GM18517 (cell line): ENCODE measurements around the gene RPS19BP1.
"Not testable (repeated sequence)": the region's sequence is repeated elsewhere in the genome, so short reads cannot be mapped to it uniquely, and the experiment has no call there.

Experiments used
- ATAC-seq: cut with Tn5 transposase; IDR thresholded peaks from one replicate; pipeline ENCODE4 v1.9.1; 2021; ENCODE audit warnings: mild to moderate bottlenecking, moderate library complexity; ENCODE audit not compliant: unreplicated experiment

Gene RPS19BP1

DNA sequence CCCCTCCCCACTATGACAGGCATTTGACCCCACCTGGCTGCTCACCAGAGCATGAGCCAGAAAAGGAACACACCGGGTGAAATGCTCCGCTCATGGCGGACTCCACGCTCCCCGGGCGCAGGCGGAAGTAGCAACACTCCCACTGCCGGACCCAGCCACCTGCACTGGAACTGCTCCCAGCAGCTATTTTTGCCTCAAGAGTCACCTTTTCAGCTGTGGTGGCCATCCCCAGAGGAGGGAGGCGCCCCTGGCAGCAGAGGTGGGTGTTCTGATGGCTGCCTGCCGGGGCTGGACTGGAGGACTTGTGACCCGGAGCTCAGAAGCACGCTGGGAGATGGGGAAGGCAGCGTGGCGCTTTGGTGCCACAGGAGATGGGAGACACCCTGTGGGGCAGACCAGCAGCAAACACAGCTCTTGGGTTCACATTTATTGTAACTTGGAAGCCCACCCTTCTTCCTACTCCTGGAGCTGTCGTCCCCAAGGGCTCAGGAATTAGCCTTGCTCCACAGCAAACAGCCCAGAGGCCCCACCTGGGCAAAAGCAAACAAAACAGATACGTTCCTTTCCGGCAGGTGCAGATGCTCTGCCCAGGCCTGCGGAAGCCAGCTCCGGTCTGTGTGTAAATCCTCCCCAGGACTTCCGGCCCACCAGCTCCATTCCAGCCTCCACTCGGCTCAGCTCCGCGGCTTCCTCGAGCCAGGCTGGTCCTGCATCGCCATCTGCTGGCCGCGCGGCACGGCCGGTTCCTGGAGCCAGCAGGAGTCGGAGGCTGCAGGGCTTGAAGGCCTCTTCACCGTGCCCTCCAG, 3.7 kb downstream of the RPS19BP1 start:
- no peak for ATAC-seq

DNA sequence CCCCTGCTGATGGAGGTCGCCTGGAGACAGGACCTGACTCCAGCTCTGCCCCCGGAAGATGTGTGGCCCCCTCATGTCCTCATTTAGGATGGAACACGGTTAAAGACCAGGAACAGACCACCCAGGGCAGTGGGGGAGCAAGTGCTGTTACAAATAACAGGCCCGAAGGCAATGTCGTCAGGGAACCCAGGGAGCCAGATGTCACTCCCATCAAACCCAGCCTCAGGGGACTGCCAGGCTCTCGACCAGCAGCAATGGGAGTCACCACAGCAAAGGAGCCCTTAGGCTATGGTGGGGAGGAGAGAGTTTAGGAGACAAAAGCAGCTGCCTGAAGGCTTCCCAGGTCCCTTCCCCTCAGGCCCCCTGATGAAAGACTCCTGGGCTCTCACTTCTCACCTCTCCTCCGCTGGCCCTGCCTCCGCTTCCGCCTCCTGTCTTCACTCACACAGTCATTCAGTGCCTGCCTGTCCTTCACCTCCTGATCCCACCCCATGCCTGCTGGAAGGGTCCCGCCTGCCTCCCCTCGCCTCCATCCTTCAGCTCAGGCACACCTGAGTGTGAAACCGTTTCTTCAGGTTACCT, 4.4 kb downstream of the RPS19BP1 start:
- ATAC-seq, result no peak

DNA sequence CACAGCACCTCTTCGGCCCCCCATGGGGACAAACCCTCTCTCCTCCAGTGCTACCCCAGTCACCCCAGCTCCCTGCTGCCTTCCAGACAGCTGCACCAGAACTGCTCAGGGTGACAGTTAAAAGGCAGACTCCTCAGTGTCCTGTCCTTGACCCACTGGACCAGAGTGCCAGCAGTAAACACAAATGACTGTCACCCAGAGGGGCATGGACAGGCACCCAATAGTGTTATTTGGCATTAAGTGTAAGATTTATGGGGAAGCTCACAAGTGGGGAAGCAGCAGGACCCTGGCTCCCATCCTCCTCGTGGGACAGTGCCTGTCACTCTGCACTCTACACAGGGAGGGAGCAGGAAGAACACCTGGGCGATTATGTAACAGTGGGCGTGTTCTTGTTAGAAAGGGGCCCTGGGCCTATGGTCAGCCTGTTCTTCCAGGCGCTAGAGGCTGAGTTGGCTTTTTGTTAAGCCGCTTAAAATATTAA, 5.0 kb downstream of the RPS19BP1 start:
- no peak for ATAC-seq

DNA sequence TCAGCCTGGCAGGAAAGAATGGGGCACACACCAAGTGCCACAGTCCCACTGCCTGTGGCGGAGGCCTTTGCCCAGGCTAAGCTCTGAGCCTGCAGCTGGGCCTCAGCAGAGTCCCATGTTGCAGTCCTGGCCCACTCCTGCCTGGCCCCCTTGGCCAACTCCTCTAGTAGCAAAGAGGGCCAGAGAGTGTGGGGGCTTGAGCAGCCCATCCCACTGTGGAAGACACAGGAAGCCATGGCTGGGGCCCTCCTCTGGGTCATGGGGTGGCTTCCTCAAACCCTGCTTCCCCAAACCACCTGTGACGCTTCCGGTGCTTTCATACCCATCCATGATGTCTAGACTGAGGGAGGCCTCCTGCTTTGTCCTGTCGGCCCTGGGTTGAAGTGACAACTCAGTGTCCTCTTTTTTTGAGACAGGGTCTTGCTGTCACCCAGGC, 5.8 kb downstream of the RPS19BP1 start:
- no peak for ATAC-seq

DNA sequence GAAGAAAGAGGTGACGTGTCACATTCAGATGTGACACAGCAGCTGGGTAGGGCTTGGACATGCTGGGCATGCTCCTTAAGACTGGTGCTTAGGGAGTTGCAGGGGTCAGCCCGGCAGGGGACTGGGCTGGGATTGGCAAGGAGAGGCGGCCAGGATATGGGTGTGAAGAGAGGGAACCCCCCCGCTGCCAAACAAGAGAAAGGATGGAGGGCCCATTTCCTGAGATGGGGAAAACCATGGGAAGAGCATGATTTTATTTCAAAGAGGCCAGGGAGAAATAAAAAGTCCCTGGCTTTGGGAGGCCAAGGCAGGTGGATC, 6.9 kb downstream of the RPS19BP1 start:
- ATAC-seq, result no peak

DNA sequence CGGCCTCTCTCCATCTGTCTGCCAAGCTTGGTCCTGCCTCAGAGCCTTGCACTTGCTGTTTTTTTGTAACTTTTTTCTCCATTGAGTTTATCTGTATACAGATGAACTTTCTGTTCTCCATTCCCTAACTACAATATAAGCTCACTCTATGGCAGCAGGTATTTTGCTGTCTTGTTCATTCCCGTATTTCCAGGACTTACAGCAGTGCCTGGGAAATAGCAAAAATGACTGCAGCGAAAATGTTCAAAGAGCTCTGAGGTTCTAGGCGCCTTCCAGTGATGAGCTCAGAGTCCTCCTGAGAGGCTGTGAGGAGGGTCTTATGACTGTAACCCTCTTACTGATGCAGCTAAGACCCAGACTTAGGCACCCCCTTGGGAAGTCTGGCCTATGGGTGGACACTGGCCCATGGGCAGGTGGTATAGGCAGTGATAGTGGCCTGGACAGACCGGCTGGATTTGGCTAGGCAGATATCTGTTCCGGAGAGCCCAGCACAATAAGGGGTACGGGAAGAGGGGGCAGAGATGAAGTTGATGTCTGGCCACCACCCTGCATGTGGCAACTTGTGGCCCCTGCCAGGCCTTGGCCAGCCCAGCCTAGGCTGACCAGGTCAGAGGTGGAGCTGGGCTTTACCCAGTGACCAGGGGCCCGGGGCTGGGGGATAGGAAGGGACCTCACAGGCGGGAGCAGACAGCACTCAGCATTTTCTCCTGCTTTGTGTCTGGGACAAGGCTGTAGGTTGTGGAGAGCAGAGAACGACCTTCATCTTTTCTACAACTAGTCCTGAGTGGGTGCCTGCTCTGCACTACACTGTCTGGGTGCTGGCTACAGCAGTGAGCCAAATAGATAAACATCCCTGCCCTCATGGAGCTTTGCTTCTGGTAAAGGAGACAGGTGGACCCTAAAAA, 7.5 kb downstream of the RPS19BP1 start:
- ATAC-seq, result no peak

DNA sequence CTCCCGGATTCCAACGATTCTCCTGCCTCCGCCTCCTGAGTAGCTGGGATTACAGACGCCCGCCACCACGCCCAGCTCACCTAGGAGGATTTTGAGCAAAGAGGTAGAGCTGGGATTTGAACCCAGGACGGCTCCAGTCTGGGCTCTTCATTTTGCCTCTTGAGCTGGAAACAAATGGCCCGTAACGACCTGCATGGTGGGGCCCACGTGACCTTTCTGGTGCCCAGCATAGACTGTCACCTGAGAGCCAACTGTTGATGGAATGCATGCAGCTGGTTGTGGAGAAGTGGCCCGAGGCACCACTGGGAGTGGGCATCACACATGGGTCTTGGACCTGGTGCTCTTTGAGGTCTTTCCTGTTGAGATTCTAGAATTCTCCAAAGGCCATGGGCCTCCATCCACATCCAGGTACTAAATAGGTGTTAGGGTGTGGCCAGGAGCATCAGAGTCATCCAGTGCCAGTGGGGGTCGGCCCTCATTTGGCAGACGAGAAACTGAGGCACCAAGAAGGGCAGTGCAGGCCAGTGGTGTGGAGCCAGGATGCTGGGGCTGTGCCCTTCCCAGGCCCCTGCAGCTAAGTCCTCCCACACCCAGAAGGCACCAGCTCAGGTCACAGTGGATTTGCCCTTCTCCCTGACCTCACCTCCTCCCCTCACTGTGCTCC, 8.3 kb downstream of the RPS19BP1 start:
- ATAC-seq, result no peak

DNA sequence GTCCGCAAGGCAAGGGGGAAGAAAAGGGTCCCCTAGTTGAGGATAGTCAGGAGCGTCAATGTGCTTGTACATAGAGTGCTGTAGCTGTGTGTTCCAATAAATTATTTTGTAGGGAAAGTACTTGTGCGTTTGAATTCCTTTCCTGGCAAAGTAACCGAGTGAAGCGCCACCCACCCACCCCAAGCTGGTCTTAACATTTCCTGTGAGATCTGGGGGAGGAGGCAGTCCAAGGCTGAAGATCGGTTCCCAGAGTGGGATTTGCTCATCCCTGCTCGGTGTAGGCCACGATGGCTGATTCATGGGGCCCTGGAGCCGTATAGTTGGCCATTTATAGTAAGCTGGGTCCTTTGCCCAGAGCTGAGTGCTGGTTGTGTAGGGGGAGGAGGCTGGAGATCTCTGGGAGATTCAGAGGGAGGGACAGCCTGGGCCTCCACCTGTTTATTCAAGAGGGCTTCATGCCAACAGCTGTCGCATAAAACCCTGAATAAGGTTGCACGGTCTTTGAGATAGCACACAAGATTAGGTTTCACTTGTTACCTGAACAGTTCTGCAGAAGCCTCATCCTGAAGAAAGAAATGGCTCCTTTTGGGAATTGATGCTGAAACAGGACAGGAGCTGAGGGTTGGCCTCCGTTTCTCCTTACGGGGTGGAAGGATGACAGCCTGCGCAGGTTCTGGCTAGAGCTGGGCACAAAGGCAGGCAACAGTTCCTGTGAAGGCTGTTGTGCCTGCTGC, 9.8 kb downstream of the RPS19BP1 start:
- no peak for ATAC-seq

DNA sequence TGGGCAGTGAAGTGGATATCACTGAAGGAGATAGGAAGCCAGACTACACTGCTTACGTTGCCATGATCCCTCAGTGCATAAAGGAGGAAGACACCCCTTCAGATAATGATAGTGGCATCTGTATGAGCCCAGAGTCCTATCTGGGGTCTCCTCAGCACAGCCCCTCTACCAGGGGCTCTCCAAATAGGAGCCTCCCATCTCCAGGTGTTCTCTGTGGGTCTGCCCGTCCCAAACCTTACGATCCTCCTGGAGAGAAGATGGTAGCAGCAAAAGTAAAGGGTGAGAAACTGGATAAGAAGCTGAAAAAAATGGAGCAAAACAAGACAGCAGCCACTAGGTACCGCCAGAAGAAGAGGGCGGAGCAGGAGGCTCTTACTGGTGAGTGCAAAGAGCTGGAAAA, 10.5 kb downstream of the RPS19BP1 start:
- ATAC-seq, result not testable (repeated sequence)

DNA sequence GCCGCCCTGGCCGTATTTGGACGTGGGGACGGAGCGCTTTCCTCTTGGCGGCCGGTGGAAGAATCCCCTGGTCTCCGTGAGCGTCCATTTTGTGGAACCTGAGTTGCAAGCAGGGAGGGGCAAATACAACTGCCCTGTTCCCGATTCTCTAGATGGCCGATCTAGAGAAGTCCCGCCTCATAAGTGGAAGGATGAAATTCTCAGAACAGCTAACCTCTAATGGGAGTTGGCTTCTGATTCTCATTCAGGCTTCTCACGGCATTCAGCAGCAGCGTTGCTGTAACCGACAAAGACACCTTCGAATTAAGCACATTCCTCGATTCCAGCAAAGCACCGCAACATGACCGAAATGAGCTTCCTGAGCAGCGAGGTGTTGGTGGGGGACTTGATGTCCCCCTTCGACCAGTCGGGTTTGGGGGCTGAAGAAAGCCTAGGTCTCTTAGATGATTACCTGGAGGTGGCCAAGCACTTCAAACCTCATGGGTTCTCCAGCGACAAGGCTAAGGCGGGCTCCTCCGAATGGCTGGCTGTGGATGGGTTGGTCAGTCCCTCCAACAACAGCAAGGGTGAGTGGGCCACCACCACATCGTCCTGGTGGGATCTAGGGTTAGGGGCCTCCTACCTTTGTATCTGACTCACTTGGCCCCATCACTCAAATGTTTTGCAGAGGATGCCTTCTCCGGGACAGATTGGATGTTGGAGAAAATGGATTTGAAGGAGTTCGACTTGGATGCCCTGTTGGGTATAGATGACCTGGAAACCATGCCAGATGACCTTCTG, 11.3 kb downstream of the RPS19BP1 start:
- not testable (repeated sequence) for ATAC-seq

DNA sequence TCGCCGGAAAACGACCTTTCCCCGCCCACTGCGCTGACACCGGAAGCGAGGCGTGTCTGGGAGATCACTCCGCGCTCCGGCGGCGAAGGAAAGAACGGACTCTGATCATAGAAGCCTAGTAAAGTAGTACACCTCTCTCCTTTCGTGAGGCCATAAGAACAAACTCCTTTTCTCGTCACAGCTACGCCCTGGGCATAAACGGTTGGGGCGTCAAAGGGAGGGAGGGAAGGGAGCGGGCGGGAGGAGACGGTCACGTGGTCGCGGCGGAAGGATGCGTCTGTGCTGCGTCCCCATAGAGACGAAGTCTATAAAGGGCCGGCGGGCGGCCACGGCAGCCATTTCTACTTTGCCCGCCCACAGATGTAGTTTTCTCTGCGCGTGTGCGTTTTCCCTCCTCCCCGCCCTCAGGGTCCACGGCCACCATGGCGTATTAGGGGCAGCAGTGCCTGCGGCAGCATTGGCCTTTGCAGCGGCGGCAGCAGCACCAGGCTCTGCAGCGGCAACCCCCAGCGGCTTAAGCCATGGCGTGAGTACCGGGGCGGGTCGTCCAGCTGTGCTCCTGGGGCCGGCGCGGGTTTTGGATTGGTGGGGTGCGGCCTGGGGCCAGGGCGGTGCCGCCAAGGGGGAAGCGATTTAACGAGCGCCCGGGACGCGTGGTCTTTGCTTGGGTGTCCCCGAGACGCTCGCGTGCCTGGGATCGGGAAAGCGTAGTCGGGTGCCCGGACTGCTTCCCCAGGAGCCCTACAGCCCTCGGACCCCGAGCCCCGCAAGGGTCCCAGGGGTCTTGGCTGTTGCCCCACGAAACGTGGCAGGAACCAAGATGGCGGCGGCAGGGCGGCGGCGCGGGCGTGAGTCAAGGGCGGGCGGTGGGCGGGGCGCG, 12.1 kb downstream of the RPS19BP1 start, which contains the start of gene ATF4:
TSS of gene ATF4 (plus strand) at position 337 of the 880 bp plus-strand sequence. CDS start 884 bp downstream, outside the sequence.
- ATAC-seq, result peak; percentile 33

DNA sequence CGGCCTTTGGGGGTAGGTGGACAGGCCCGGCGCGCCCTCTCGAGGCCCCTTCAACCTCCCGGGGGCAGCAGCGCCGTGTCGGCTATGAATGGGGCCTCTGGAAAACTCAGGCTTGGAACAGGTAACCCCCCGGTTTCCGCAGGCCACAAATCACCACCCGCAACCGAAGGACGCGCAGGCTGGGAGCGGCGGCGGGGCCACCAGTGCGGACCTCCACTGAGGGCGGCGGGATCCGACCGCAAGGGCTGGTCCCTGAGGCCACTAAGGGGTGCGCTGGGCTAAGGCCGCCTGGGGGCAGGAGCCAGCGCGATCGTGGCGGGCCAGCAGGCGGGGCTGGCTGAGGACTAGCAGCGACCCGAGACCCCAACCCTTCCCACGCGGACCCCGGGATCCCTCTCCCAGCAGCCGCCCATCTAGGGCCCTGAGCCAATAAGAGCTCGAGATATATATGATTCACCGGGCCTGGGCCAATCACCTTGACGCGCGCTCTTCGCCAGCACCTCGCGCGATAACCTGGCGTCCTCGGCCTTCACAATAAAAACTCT, 12.8 kb downstream of the RPS19BP1 start:
- ATAC-seq, result peak; percentile 81

DNA sequence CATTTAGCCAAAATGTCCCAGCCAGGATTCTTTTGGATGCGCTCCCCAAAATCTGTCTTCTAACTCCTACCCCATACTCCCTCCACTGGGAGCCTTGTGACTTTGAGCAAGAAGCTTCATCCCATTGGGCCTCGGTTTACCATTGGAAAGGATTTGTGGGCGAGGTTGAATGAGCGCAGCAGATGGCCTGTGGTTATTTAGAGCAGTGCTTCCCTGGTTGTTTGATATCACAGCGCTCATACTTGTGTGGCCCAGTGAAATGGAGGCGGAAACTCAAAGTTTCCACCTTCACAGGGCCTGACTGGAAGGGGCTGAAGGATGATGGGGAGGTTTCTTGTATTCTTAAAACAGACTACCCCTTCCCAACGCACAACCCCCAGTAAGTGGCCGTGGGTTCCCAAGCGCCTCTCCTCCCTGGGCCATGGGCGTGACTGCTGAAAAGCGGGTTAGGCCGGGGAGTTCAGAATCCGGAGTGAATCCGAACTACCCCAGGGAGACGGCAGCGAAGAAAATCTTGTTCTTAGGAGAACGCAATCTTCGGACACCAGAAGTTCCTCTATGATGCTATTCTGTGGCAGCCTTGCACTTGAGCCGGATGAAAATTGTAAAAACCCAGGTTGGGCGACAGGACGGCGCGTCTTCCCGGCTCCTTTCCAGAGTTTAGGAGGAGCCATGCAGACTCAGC, 13.4 kb downstream of the RPS19BP1 start:
- ATAC-seq, result no peak

DNA sequence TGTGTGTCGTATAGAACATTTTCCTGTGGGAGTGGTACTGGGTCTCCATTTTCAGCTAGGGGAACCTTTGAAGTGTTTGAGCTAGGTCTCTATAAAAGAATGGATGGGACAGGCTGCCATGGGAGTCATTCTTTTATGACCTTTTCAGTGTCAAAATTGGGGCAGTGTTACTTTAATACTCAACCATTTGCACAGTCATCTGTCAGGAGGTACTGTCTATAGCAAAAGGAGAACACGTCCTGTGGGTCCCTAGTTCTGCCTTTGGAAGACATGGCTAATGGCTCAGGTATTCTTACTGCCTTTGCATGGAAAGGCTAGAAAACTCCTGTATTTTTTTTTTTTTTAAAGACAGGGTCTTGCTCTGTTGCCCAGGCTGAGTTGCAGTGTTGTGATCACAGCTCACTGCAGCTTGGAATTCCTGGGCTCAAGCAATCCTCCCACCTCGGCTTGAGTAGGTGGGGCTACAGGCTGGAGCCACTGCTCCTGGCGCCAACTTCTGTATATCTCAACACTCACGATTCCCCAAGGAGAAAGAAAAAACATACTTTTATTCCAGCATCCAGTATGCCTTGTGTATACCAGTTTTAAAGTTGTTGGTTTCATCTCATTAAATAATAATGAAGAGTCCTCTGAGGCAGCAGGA, 14.3 kb downstream of the RPS19BP1 start:
- ATAC-seq, result no peak

DNA sequence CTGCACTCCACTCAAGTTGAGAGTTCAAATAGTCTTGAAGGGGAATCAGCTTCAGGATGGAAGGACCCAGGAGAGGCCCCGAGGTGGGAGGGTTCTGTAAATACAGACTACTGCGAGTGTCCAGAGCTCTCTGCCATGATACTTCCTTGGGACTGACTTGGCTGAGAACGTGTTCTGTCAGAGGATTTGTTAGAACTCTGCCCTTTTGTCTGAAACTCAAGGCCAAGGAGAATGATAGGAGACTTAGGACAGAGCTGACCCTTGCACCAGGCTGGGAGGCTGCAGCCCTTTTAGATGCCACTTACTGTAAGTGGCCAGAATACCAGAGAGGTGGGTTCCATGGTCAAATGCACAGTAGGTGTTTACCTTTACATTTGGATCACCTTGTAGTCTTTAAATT, 15.1 kb downstream of the RPS19BP1 start:
- ATAC-seq, result no peak

DNA sequence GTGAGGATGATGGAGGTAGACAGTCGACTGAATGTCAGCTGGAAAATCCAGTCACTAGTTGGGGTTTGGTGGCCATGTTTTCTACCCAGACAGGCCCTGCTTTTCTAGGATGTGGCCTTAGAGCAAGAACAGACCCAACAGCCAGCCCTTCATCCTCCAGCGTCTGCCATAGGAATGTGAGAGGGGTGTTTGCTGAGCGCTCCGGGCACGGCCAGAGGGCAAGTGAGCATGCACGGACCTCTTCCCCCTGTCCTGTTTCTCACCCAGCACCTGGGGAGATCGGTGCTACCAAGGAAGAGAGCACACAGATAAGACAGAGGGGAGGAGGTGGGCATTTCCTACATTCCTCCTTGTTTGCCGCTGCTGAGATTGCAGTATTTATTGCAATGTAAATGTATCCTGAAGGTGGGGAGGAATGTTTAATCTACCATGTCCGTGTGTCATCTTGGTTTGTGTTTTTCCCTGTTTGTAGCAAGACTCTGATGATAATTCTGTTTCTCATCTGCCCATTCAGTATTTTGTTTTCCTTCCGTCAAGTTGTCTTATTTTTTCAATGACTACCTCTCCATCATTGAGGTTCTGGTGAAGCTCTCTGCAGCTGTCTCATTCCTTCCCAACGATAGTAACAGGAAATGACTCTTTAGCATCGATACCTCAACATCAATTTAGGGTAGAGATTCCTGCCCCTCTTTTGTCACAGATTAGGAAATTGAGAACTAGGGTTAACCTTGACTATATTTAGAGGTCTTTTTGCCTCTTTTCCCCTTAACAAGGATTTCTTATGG, 17.1 kb downstream of the RPS19BP1 start:
- no peak for ATAC-seq
